ENCODE results near the gene LYPD6B. TPM values are rescaled to one million over a fixed set of nuclear protein-coding genes. Genes with fewer than 3 reads are reported as not detected.

LYPD6B gene
- total RNA-seq, 1 experiment from 2014 or later = 6.1 TPM

DNA sequence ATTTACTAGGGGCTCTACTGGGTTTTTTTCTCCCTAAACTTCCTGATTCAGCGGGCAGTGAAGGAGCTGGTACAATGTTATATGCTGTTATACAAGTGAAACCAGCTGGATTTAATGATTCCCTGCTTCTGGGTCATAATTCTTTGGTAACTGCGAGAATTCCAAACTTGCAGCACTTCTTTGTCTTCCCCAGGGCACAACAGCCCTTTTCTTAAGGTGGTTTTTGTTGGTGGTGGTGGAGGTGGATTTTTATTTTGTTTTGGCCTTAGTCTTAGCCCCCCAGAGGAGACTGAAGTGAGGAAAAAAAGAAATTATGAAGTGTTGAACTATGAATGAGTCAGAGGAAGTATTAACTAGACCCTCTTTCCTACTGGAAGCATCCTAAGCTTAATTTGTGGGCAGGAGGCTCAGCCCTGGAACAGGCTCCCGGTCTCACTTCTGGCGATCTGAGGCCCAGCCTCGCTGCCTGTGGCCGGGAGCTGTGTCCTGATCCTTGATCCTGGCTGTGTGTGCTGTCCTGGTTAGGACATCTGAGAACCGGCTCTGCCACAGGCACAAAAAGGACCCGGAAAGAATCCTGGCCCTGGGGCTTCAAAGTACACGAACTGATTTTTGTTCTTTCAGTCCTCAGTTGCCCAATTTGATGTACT, 141.9 kb downstream of the LYPD6B start (continued):
- TF ChIP-seq, protein P1, sequence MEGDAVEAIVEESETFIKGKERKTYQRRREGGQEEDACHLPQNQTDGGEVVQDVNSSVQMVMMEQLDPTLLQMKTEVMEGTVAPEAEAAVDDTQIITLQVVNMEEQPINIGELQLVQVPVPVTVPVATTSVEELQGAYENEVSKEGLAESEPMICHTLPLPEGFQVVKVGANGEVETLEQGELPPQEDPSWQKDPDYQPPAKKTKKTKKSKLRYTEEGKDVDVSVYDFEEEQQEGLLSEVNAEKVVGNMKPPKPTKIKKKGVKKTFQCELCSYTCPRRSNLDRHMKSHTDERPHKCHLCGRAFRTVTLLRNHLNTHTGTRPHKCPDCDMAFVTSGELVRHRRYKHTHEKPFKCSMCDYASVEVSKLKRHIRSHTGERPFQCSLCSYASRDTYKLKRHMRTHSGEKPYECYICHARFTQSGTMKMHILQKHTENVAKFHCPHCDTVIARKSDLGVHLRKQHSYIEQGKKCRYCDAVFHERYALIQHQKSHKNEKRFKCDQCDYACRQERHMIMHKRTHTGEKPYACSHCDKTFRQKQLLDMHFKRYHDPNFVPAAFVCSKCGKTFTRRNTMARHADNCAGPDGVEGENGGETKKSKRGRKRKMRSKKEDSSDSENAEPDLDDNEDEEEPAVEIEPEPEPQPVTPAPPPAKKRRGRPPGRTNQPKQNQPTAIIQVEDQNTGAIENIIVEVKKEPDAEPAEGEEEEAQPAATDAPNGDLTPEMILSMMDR (IDR thresholded peaks at IDR 0.05 in 2 of 3, conservative IDR thresholded peaks at IDR 0.05 in 1 of 3; ENCODE audit: borderline replicate concordance in 1 of 3, insufficient read depth in 1 of 3, low read depth in 2 of 3, low read length in 2 of 3) = no peak

GRCh38 chr2:149183187-149183586, 144.7 kb downstream of the LYPD6B start:
- ChIA-PET CTCF (no interaction called here), RAD21 (ENCODE audit: low non-redundant PET in 1 of 2, low total read pairs in 2 of 2, uncharacterized antibody in 2 of 2, unreplicated experiment in 2 of 2) (no interaction called here), POLR2A (no interaction called here)
- H3K4me2 ChIP-seq (ENCODE audit: low read length) = no peak overlapping the region
- H3K4me3 ChIP-seq (replicated peaks in 1 of 2; ENCODE audit: low read depth in 1 of 2, low read length in 2 of 2) = no peak overlapping the region
- no peaks in the 10 kb centered on the region for H3K9me3 ChIP-seq (ENCODE audit: control insufficient read depth in 1 of 2, insufficient read depth in 1 of 2, low read depth in 1 of 2, low read length in 2 of 2)
- no peak overlapping the region for H3K27ac ChIP-seq (ENCODE audit: low read depth, low read length)
- no peak overlapping the region for H3K9ac ChIP-seq (ENCODE audit: low read length)
- H3K9me2 ChIP-seq (ENCODE audit: insufficient read depth) = no peaks in the 10 kb centered on the region
- no peaks in the 10 kb centered on the region for H3K79me2 ChIP-seq (ENCODE audit: insufficient read depth, low read length)
- intact Hi-C loops (cut with micrococcal nuclease) = no loop called here
- H3K27me3 ChIP-seq (ENCODE audit: insufficient read depth, low read length) = no peaks in the 10 kb centered on the region
- H4K20me1 ChIP-seq (ENCODE audit: insufficient read depth) = no peaks in the 10 kb centered on the region
- DNase-seq (ENCODE audit: low read depth, low spot score) (no peak), ATAC-seq (no peak)
- BruUV-seq (replicated peaks) = no TSS peak
- no peak overlapping the region for H2AFZ ChIP-seq (ENCODE audit: low read depth, low read length, poor library complexity, severe bottlenecking)
- TF ChIP-seq SIN3A (IDR thresholded peaks at IDR 0.05; ENCODE audit: low read depth) = no peak
- no peak for TF ChIP-seq SRF (IDR thresholded peaks at IDR 0.05; ENCODE audit: low read depth)
- no peak for TF ChIP-seq EZH2phosphoT487 (IDR thresholded peaks at IDR 0.05; ENCODE audit: borderline replicate concordance)
- TF ChIP-seq ZFX (IDR thresholded peaks at IDR 0.05) = no peak
- TF ChIP-seq RAD21 (IDR thresholded peaks at IDR 0.05; ENCODE audit: low read depth) = no peak
- no peak for TF ChIP-seq POLR2A (IDR thresholded peaks at IDR 0.05; ENCODE audit: borderline replicate concordance, extremely low read depth, insufficient read depth, insufficient read length)
- TF ChIP-seq CEBPB (IDR thresholded peaks at IDR 0.05; ENCODE audit: low read depth) = no peak
- TF ChIP-seq ZBTB33 (IDR thresholded peaks at IDR 0.05; ENCODE audit: extremely low read depth, insufficient replicate concordance, low read length) = no peak
- TF ChIP-seq POLR2AphosphoS5 (IDR thresholded peaks at IDR 0.05; ENCODE audit: low read depth, low read length) = no peak
- no peak for TF ChIP-seq TCF7L2 (IDR thresholded peaks at IDR 0.05; ENCODE audit: borderline replicate concordance, extremely low read depth, insufficient read depth, insufficient read length)
- TF ChIP-seq JUND (IDR thresholded peaks at IDR 0.05) = no peak
- TF ChIP-seq EZH2 (IDR thresholded peaks at IDR 0.05) = no peak
- no peak for TF ChIP-seq SP1 (IDR thresholded peaks at IDR 0.05; ENCODE audit: low read depth)
- TF ChIP-seq, protein P2, sequence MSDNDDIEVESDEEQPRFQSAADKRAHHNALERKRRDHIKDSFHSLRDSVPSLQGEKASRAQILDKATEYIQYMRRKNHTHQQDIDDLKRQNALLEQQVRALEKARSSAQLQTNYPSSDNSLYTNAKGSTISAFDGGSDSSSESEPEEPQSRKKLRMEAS (IDR thresholded peaks at IDR 0.05) = no peak
- TF ChIP-seq CBX3 (IDR thresholded peaks at IDR 0.05; ENCODE audit: low read depth) = no peak
- TF ChIP-seq FOSL1 (IDR thresholded peaks at IDR 0.05; ENCODE audit: low read depth) = no peak
- TF ChIP-seq ELF1 (IDR thresholded peaks at IDR 0.05; ENCODE audit: borderline replicate concordance, low read depth) = no peak
- no peaks in the 10 kb centered on the region for H3K36me3 ChIP-seq (ENCODE audit: control insufficient read depth in 1 of 2, insufficient read depth in 2 of 2, low read length in 2 of 2)
- H3K4me1 ChIP-seq (ENCODE audit: control insufficient read depth in 1 of 2, insufficient read depth in 2 of 2, low read length in 2 of 2) = no peaks in the 10 kb centered on the region
